ENCODE measurements around the gene SOX6. TPM values are rescaled to one million over a fixed set of nuclear protein-coding genes. Genes with fewer than 3 reads are reported as not detected.

SOX6 gene
- total RNA-seq, 3 donors from 2014 or later, result 2.0 to 8.0 (median 7.9) TPM

- H3K4me1 ChIP-seq, result no peaks in the 10 kb centered on the region
- no peak for TF ChIP-seq POLR2AphosphoS5 (IDR thresholded peaks at IDR 0.05)
- TF ChIP-seq CTCF (IDR thresholded peaks at IDR 0.05), result no peak
- no peak for TF ChIP-seq POLR2A (IDR thresholded peaks at IDR 0.05)
- H3K9me3 ChIP-seq, result no peaks in the 10 kb centered on the region
- no peak overlapping the region for H3K4me3 ChIP-seq
- H3K36me3 ChIP-seq, result no peaks in the 10 kb centered on the region
- no peak for DNase-seq (ENCODE audit: low spot score in 2 of 2)
- H3K27ac ChIP-seq, result peak overlapping the region in 1 of 2 donors; percentile 54
- H3K27me3 ChIP-seq, result no peaks in the 10 kb centered on the region
- intact Hi-C loops (cut with DNase I; ENCODE audit: low total_unique reads), result loop anchor here (1.0 kb wide), 1 partner anchor 28 kb away; no protein-coding TSS in a partner anchor
Observed at GRCh38 chr11:15976433-15977045, 379.8 kb downstream of the SOX6 start.

- peak overlapping the region in 1 of 2 donors; percentile 54 for H3K27ac ChIP-seq
- DNase-seq (ENCODE audit: low spot score in 2 of 2), result no peak
- intact Hi-C loops (cut with DNase I; ENCODE audit: low total_unique reads), result no loop called here
- no peaks in the 10 kb centered on the region for H3K27me3 ChIP-seq
- H3K4me1 ChIP-seq, result no peaks in the 10 kb centered on the region
- H3K9me3 ChIP-seq, result no peaks in the 10 kb centered on the region
- H3K4me3 ChIP-seq, result no peak overlapping the region
- no peaks in the 10 kb centered on the region for H3K36me3 ChIP-seq
- TF ChIP-seq POLR2A (IDR thresholded peaks at IDR 0.05) (no peak), CTCF (IDR thresholded peaks at IDR 0.05) (no peak), POLR2AphosphoS5 (IDR thresholded peaks at IDR 0.05) (no peak)
Observed at GRCh38 chr11:15975742-15976141, 380.6 kb downstream of the SOX6 start.

GRCh38 chr11:15972838-15973237 is 383.5 kb downstream of the SOX6 start:
- H3K9me3 ChIP-seq, result no peaks in the 10 kb centered on the region
- TF ChIP-seq POLR2AphosphoS5 (IDR thresholded peaks at IDR 0.05), result no peak
- TF ChIP-seq CTCF (IDR thresholded peaks at IDR 0.05), result no peak
- no peak for TF ChIP-seq POLR2A (IDR thresholded peaks at IDR 0.05)

GRCh38 chr11:15971215-15971546 is 385.2 kb downstream of the SOX6 start:
- H3K4me3 ChIP-seq, result no peak overlapping the region
- intact Hi-C loops (cut with DNase I; ENCODE audit: low total_unique reads), result no loop called here
- H3K36me3 ChIP-seq, result no peaks in the 10 kb centered on the region

More at GRCh38 chr11:15972838-15973237, 383.5 kb downstream of the SOX6 start:
- H3K36me3 ChIP-seq, result no peaks in the 10 kb centered on the region
- H3K27me3 ChIP-seq, result no peaks in the 10 kb centered on the region
- DNase-seq (ENCODE audit: low spot score in 2 of 2), result no peak
- intact Hi-C loops (cut with DNase I; ENCODE audit: low total_unique reads), result no loop called here
- peaks cover 0 to 6% of the 10 kb centered on the region in 2 donors for H3K4me1 ChIP-seq
- H3K27ac ChIP-seq, result no peak overlapping the region
- H3K4me3 ChIP-seq, result no peak overlapping the region

More at GRCh38 chr11:15971215-15971546, 385.2 kb downstream of the SOX6 start:
- DNase-seq (ENCODE audit: low spot score in 2 of 2), result no peak
- no peak for TF ChIP-seq POLR2AphosphoS5 (IDR thresholded peaks at IDR 0.05)
- no peak for TF ChIP-seq POLR2A (IDR thresholded peaks at IDR 0.05)
- TF ChIP-seq CTCF (IDR thresholded peaks at IDR 0.05), result no peak
- no peaks in the 10 kb centered on the region for H3K9me3 ChIP-seq
- H3K4me1 ChIP-seq, result peaks cover 0 to 6% of the 10 kb centered on the region in 2 donors
- no peaks in the 10 kb centered on the region for H3K27me3 ChIP-seq
- H3K27ac ChIP-seq, result no peak overlapping the region
